ENCODE measurements around the gene NNAT. TPM values are rescaled to one million over a fixed set of nuclear protein-coding genes. Genes with fewer than 3 reads are reported as not detected.
"Not testable (repeated sequence)": the region's sequence is repeated elsewhere in the genome, so short reads cannot be mapped to it uniquely, and the experiment has no call there.

The NNAT gene
- total RNA-seq, 1 donor from 2014 or later = 0.54 TPM

DNA sequence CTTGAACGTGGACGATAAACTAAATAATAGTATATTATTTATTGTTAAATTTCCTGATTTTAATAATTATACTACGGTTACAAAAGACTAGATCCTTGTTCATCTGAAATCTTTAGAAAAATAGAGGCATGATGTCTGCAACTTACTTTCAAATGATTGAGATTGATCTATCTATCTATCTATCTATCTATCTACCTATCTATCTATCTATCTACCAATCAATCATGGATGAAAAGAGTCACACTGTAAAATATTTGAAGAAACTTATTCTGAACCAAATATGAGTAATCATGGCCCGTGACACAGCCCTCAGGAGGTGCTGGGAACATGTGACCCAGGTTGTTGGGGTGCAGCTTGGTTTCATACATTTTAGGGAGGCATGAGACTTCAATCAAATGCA, 18.4 kb downstream of the NNAT start:
- Mint-ChIP-seq H3K4me3 (ENCODE audit: unreplicated experiment) (no peak overlapping the region), H3K36me3 (ENCODE audit: low read depth, unreplicated experiment) (no peaks in the 10 kb centered on the region), H3K4me1 (ENCODE audit: unreplicated experiment) (peaks cover 25% of the 10 kb centered on the region), H3K27me3 (ENCODE audit: unreplicated experiment) (no peaks in the 10 kb centered on the region), H3K27ac (ENCODE audit: unreplicated experiment) (no peak overlapping the region), H3K9me3 (ENCODE audit: unreplicated experiment) (no peaks in the 10 kb centered on the region)
- TF ChIP-seq, protein P1, sequence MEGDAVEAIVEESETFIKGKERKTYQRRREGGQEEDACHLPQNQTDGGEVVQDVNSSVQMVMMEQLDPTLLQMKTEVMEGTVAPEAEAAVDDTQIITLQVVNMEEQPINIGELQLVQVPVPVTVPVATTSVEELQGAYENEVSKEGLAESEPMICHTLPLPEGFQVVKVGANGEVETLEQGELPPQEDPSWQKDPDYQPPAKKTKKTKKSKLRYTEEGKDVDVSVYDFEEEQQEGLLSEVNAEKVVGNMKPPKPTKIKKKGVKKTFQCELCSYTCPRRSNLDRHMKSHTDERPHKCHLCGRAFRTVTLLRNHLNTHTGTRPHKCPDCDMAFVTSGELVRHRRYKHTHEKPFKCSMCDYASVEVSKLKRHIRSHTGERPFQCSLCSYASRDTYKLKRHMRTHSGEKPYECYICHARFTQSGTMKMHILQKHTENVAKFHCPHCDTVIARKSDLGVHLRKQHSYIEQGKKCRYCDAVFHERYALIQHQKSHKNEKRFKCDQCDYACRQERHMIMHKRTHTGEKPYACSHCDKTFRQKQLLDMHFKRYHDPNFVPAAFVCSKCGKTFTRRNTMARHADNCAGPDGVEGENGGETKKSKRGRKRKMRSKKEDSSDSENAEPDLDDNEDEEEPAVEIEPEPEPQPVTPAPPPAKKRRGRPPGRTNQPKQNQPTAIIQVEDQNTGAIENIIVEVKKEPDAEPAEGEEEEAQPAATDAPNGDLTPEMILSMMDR (IDR thresholded peaks at IDR 0.05; ENCODE audit: unreplicated experiment) = no peak
- no peak for DNase-seq (ENCODE audit: low spot score)

DNA sequence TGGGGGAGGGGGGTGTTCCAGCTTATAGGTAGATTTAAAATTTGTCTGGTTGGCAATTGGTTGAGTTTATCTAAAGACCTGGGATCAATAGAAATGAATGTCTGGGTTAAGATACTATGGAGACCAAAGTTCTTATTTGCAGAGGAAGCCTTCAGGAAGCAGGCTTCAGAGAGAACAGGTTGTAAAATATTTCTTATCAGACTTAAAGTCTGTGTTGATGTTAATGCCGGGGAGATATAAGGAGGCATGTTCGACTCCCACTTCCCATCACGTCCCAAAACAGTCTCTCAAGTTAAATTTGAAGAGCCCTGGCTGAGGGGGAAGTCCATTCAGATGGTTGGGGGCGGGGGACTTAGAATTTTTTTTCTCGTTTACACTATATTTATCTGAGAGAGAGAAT, 19.0 kb downstream of the NNAT start:
- no peak overlapping the region for H3K27ac Mint-ChIP-seq (ENCODE audit: unreplicated experiment)
- H3K4me1 Mint-ChIP-seq (ENCODE audit: unreplicated experiment) = peaks cover 23% of the 10 kb centered on the region
- no peak overlapping the region for H3K4me3 Mint-ChIP-seq (ENCODE audit: unreplicated experiment)
- TF ChIP-seq, protein P1 (IDR thresholded peaks at IDR 0.05; ENCODE audit: unreplicated experiment) = no peak
- H3K27me3 Mint-ChIP-seq (ENCODE audit: unreplicated experiment) = no peaks in the 10 kb centered on the region
- no peaks in the 10 kb centered on the region for H3K9me3 Mint-ChIP-seq (ENCODE audit: unreplicated experiment)
- DNase-seq (ENCODE audit: low spot score) = no peak
- H3K36me3 Mint-ChIP-seq (ENCODE audit: low read depth, unreplicated experiment) = no peaks in the 10 kb centered on the region

DNA sequence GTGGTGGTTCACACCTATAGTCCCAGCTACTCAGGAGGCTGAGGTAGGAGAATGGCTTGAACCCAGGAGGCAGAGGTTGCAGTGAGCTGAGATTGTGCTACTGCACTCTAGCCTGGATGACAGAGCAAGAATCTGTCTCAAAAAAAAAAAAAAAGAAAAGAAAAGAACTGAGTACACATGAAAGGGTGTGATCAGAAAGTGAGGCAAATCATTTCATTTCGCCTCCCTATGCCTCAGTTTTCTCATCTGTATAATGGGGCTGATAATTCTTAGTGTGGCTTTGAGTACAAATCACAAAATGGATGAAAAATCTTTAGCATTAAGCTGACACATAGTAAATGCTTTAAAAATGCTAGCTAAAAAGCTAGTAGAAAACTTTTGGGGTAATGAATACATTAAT, 19.8 kb downstream of the NNAT start:
- DNase-seq (ENCODE audit: low spot score); H3K9me3 Mint-ChIP-seq (ENCODE audit: unreplicated experiment); H3K36me3 Mint-ChIP-seq (ENCODE audit: low read depth, unreplicated experiment); H3K27me3 Mint-ChIP-seq (ENCODE audit: unreplicated experiment); H3K27ac Mint-ChIP-seq (ENCODE audit: unreplicated experiment); H3K4me3 Mint-ChIP-seq (ENCODE audit: unreplicated experiment): not testable (repeated sequence)
- peaks cover 23% of the 10 kb centered on the region for H3K4me1 Mint-ChIP-seq (ENCODE audit: unreplicated experiment)

DNA sequence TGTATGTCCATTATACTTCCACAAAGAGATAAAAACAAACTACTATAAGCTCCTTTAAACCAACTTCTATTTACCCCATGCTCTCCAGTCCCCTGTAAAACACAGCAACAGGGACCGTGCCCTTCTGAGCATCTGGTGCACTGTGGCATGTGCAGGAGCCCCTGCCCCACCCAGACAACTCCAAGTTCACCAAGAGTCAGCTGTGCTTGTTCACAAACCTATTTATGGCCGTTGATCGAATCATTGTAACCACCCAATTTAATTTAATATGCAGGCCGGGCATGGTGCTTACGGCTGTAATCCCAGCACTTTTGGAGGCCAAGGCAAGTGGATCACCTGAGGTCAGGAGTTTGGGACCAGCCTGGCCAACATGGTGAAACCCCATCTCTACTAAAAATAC, 20.3 kb downstream of the NNAT start:
- Mint-ChIP-seq H3K27ac (ENCODE audit: unreplicated experiment) (no peak overlapping the region), H3K27me3 (ENCODE audit: unreplicated experiment) (peaks cover 2% of the 10 kb centered on the region), H3K9me3 (ENCODE audit: unreplicated experiment) (no peaks in the 10 kb centered on the region), H3K4me3 (ENCODE audit: unreplicated experiment) (no peak overlapping the region), H3K4me1 (ENCODE audit: unreplicated experiment) (peaks cover 23% of the 10 kb centered on the region), H3K36me3 (ENCODE audit: low read depth, unreplicated experiment) (no peaks in the 10 kb centered on the region)
- TF ChIP-seq, protein P1 (IDR thresholded peaks at IDR 0.05; ENCODE audit: unreplicated experiment) = no peak
- no peak for DNase-seq (ENCODE audit: low spot score)

DNA sequence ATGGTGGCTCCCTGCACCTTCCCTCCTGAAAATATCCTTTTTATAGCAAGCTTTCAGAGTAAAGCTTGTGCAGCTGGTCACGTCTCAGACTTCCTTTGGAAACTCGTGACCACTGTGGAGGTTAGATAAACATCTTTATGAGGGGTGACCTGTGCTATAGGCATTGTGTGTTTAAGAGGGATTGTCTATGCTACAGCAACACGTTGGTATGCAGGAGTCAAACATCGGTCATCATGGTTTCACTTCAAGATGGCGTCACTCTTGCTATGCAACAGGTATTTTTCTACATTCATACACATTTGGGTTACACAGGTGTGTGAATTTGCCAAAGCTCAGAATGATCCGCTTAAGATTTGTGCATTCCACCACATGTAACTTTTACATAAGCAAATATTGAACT, 21.2 kb downstream of the NNAT start:
- H3K9me3 Mint-ChIP-seq (ENCODE audit: unreplicated experiment) = no peaks in the 10 kb centered on the region
- peaks cover 2% of the 10 kb centered on the region for H3K27me3 Mint-ChIP-seq (ENCODE audit: unreplicated experiment)
- no peak overlapping the region for H3K4me3 Mint-ChIP-seq (ENCODE audit: unreplicated experiment)
- peaks cover 23% of the 10 kb centered on the region for H3K4me1 Mint-ChIP-seq (ENCODE audit: unreplicated experiment)
- H3K27ac Mint-ChIP-seq (ENCODE audit: unreplicated experiment) = no peak overlapping the region
- TF ChIP-seq, protein P1 (IDR thresholded peaks at IDR 0.05; ENCODE audit: unreplicated experiment) = no peak
- H3K36me3 Mint-ChIP-seq (ENCODE audit: low read depth, unreplicated experiment) = no peaks in the 10 kb centered on the region
- DNase-seq (ENCODE audit: low spot score) = no peak

DNA sequence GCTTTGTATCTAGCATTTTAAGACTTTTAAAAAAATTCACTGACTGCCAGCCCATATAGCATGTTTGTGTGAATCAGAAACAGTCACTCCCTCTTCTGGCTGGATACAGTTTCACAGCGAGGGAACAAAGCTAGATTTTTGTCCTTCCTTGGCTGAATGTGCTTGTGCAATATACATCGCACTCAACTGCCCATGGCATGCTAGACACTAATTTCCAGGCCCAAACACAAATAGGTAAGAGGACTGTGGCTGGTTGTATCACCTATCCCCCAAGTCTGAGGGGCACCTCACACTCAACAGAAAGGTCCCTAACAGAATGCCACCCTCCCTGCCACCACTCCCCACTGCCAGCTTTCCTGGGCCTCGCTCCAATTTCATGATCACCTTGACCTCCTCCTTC, 22.8 kb downstream of the NNAT start:
- no peaks in the 10 kb centered on the region for H3K36me3 Mint-ChIP-seq (ENCODE audit: low read depth, unreplicated experiment)
- H3K4me1 Mint-ChIP-seq (ENCODE audit: unreplicated experiment) = peaks cover 14% of the 10 kb centered on the region
- H3K4me3 Mint-ChIP-seq (ENCODE audit: unreplicated experiment) = no peak overlapping the region
- no peak for DNase-seq (ENCODE audit: low spot score)
- no peaks in the 10 kb centered on the region for H3K9me3 Mint-ChIP-seq (ENCODE audit: unreplicated experiment)
- no peak overlapping the region for H3K27ac Mint-ChIP-seq (ENCODE audit: unreplicated experiment)
- peaks cover 2% of the 10 kb centered on the region for H3K27me3 Mint-ChIP-seq (ENCODE audit: unreplicated experiment)
- TF ChIP-seq, protein P1 (IDR thresholded peaks at IDR 0.05; ENCODE audit: unreplicated experiment) = peak; percentile 34

Measured in endothelial cell (in vitro differentiated cells).